Gastrocnemius medialis (tissue), 4 donors: ENCODE data around the gene IKBKG. TPM values are rescaled to one million over a fixed set of nuclear protein-coding genes. Genes with fewer than 3 reads are reported as not detected.
"Not testable (repeated sequence)": the region's sequence is repeated elsewhere in the genome, so short reads cannot be mapped to it uniquely, and the experiment has no call there.

ENCODE experiments used
- ATAC-seq, 2 donors: fragments of 150-250 bp; one replicate each; pipeline ENCODE4 v1.9.1; 2016
- DNase-seq, 2 donors: peaks; one replicate each; pipeline ENCODE4 v3.0.0-alpha.2; 2019
- H3K27ac ChIP-seq, 4 donors: fragments of 200-600 bp; sonication (generic); 1 replicate in 1 of 4; 2 replicates in 3 of 4; pipeline ENCODE4 v1.5.1; 2016 to 2018; ENCODE audit warnings: mild to moderate bottlenecking in 2 of 4, moderate library complexity in 1 of 4
- H3K27me3 ChIP-seq, 3 donors: fragments of 200-600 bp; sonication (generic) in 2 of 3; 1 replicate in 1 of 3; 2 replicates in 2 of 3; pipeline versions ENCODE4 v1.5.1 to v1.6.0; 2016 to 2019; ENCODE audit warnings: mild to moderate bottlenecking in 1 of 3, moderate library complexity in 1 of 3
- H3K36me3 ChIP-seq, 2 donors: fragments of 200-600 bp; sonication (generic) in 1 of 2; one replicate each; pipeline ENCODE4 v1.5.1; 2017 to 2018
- H3K4me1 ChIP-seq, 2 donors: fragments of 200-600 bp; sonication (generic) in 1 of 2; one replicate each; pipeline ENCODE4 v1.5.1; 2016 to 2017; ENCODE audit warnings: mild to moderate bottlenecking in 2 of 2
- H3K4me3 ChIP-seq, 4 donors: fragments of 200-600 bp; sonication (generic) in 3 of 4; 1 replicate in 1 of 4; 2 replicates in 3 of 4; pipeline ENCODE4 v1.5.1; 2016 to 2019; ENCODE audit warnings: mild to moderate bottlenecking in 2 of 4
- H3K9me3 ChIP-seq, 3 donors: fragments of 200-600 bp; sonication (generic) in 2 of 3; 1 replicate in 1 of 3; 2 replicates in 2 of 3; pipeline ENCODE4 v1.5.1; 2016 to 2019
- POLR2A ChIP-seq, 2 donors: fragments of 450-650 bp; IDR thresholded peaks; one replicate each; pipeline ENCODE4 v1.6.1; 2017; ENCODE audit warnings: antibody characterized with exemption in 2 of 2, mild to moderate bottlenecking in 2 of 2, moderate library complexity in 2 of 2
- in situ Hi-C, 4 donors: fragments of 200-750 bp; cut with MboI; loops; one replicate each; pipeline versions ENCODE4 v1.15.0 to v1.8.0; 2017; ENCODE audit warnings: low sequenced_read_pairs in 4 of 4
- intact Hi-C: fragments of 100-400 bp; cut with DNase I; formaldehyde crosslinking; loops from one replicate; pipeline ENCODE4 v1.15.1; 2023; ENCODE audit warnings: low total_unique reads
- total RNA-seq, 4 donors: library from RNA; depleted of rRNA; stranded (reverse); fragments of >200 nt; gene quantifications; one replicate each; pipeline versions ENCODE4 v1.1.0 to v1.2.3, GENCODE V29; 2016
- TF ChIP-seq, protein P1 (sequence below), 5 experiments: fragments of 450-650 bp in 3 of 5; fragments of 200-600 bp in 2 of 5; sonication (generic) in 2 of 5; IDR thresholded peaks in 4 of 5; conservative IDR thresholded peaks in 1 of 5; 1 replicate in 4 of 5; 2 replicates in 1 of 5; pipeline ENCODE4 v1.5.1; 2016 to 2019; ENCODE audit warnings: antibody characterized with exemption in 5 of 5, mild to moderate bottlenecking in 3 of 5, moderate library complexity in 3 of 5

The IKBKG gene
- total RNA-seq, 4 donors from 2014 or later = 8.8 to 17.5 (median 11.6) TPM

DNA sequence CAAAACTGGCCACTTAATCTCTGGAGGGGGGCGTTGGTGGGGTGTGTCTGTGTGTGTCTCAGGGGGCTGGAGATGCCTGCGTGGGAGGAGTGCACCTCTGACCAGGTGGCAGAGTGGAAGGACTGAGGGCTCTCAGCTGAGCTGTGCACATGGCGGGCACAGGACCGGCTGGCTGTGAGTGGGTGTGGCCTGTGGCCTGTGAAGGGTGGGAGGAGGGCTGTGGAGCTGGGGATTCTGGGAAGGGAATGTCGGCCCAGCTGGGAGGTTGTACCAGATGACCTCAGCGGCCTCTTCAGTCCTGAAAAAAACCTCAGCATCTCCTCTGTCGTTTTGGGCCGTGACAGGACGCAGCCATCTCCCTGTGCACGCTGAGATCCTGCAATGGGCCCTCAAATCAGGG lies 14.9 kb downstream of the IKBKG start:
- H3K27ac ChIP-seq, intact Hi-C loops, H3K4me1 ChIP-seq, ATAC-seq, H3K36me3 ChIP-seq, H3K27me3 ChIP-seq, DNase-seq, H3K9me3 ChIP-seq, H3K4me3 ChIP-seq, in situ Hi-C loops: not testable (repeated sequence)

DNA sequence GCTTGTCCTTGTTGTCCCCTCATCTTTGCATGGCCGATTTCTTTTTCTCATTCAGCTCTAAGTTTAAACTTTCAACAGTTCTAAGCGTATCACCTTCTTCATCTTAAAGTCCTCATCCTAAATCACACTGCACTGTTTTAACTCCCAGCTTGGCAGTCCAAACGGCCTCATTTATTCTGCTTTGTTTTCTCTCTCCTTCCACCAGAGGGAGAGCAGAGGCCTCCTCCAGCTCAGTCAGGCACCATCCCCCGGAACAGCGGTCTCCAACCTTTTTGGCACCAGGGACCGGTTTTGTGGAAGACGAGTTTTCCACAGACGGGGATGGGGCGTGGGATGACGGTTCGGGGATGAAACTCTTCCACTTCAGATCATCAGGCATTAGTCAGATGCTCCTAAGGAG lies 22.9 kb downstream of the IKBKG start:
- DNase-seq, H3K36me3 ChIP-seq, H3K27ac ChIP-seq, H3K4me1 ChIP-seq, in situ Hi-C loops, H3K27me3 ChIP-seq, ATAC-seq, intact Hi-C loops, H3K4me3 ChIP-seq, H3K9me3 ChIP-seq: not testable (repeated sequence)

DNA sequence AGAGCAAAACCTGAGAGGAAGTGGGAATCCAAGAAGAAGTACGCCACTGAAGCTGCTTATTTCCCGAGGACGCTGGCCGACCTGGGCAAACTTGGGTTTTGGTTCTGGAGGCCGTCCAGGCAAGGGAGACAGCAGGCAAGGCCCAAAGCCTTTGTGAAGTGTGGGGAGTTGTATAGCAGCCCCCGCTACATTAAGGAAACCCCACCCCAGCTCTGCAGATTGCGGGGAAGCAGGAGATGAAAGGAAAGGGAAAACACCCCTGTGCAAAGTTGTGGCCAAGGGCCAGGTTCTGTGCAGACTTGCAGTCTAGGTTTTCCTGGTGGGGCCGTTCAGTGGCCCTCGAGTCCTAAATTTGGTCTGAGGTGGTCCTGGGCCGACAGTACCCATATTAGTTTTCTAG lies 25.6 kb downstream of the IKBKG start:
- H3K9me3 ChIP-seq, H3K27ac ChIP-seq, DNase-seq, ATAC-seq, H3K4me1 ChIP-seq, in situ Hi-C loops, intact Hi-C loops, H3K4me3 ChIP-seq, H3K27me3 ChIP-seq, H3K36me3 ChIP-seq: not testable (repeated sequence)

DNA sequence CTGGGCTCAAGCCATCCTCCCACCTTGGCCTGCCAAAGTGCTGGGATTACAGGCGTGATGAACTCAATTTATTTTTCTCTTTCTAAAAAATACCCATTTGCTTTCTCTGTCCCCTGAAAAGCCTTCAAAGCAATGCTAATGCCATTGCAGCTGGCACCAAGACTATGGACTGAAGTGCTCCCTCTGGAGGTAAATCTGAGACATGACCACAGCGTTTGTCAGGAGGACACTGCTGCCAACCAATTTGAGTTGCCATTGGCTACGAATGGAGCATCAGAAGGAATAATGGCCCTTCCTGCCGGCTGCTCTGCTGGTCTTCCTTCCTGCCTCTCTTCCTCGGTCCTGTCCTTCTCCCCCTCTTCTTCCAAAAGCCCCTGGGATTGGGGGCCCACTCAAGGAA lies 27.7 kb downstream of the IKBKG start:
- H3K27ac ChIP-seq, H3K36me3 ChIP-seq, H3K4me3 ChIP-seq, intact Hi-C loops, H3K4me1 ChIP-seq, DNase-seq, H3K27me3 ChIP-seq, H3K9me3 ChIP-seq, in situ Hi-C loops, ATAC-seq: not testable (repeated sequence)

DNA sequence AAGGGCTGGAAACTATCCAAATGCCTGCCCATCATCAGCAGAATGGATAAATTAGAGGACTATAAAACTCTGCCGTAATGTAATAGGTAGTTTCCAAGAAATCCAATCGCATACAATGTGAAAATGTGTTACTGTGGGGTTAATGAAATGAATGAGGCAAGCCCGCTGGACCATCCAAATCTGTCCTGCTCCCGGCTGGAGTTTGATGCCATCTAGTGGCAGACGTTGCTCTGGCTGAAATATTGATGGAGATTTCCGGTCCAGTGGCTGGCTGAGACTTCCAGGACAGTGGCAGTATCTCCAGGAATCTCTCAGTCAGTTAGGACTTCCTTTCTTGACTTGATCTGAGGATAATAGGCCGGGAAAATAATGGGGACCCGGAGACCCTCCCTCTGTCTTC lies 35.6 kb downstream of the IKBKG start:
- H3K4me3 ChIP-seq, H3K4me1 ChIP-seq, ATAC-seq, DNase-seq, in situ Hi-C loops, intact Hi-C loops, H3K36me3 ChIP-seq, H3K9me3 ChIP-seq, H3K27me3 ChIP-seq, H3K27ac ChIP-seq: not testable (repeated sequence)

DNA sequence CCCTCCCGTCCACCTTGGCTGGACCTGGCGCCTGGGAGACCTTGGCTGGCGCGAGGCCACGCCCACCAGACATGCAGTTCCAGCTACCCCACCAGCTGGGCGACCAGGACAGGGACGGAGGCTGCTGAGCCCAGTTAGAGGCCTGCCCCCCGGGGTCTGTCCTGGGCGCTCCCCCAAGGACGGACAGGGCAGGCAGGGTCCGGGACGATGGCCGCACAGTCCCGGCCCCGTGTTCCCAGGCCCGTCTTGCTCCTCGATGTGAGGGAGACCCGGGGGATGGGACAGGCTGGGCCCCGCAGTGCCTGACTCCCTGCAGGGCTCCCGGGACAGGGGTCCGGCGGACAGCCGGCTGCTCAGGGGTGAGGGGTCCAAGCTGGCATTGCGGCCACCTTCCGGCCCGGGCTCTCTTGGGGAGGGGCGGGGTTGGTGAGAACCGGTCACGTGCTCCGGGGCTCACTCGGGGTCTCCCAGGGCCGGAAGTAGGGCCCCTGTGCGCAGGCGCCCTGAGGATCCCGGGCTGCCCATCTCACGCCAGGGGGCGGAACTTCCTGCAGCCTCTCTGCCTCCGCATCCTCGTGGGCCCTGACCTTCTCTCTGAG lies 37.3 kb downstream of the IKBKG start, which contains the start of gene CTAG1A:
TSS of gene CTAG1A (plus strand) at position 549 of the 599 bp plus-strand sequence. CDS start 74 bp downstream, outside the sequence.
- H3K4me3 ChIP-seq, H3K27ac ChIP-seq, intact Hi-C loops, H3K9me3 ChIP-seq, H3K27me3 ChIP-seq, DNase-seq, ATAC-seq, H3K36me3 ChIP-seq, H3K4me1 ChIP-seq, in situ Hi-C loops: not testable (repeated sequence)

DNA sequence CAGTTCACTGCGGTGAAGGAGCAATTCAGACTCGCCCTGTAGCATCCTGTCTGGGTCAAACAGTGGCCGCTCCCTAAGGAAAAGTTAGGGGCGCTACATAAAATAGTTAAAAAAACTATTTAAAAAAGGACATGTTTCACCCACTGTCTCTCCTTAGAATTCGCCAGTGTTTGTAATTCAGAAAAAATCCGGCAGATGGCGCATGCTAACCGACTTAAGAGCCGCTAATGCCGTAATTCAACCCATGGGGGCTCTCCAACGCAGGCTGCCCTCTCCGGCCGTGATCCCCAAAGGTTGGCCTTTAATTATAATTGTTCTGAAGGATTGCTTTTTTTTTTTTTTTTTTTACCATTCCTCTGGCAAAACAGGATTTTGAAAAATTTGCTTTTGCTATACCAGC lies 43.0 kb downstream of the IKBKG start:
- H3K9me3 ChIP-seq, DNase-seq, ATAC-seq, intact Hi-C loops, H3K27ac ChIP-seq, H3K4me1 ChIP-seq, H3K36me3 ChIP-seq, H3K4me3 ChIP-seq, H3K27me3 ChIP-seq, in situ Hi-C loops: not testable (repeated sequence)

DNA sequence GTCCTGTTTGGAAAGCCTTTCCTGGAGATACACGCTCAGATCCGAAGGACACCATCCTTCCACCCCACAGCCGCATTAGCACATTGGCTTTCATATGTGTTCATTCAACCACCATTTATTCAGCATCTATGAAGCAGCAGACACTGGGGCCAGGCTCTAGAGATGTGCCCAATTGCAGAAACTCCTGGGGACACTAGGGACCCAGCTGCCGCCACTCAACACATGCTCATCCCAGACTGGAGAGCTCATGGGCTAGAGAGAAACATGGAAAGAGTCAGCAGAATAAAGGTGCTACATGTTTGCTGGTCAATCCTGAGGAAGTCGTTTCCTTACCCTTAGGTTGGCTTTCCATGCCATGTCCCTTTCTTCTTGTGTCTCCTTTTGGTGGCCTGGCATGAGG lies 45.1 kb downstream of the IKBKG start:
- no peak overlapping the region for H3K4me3 ChIP-seq
- no peaks in the 10 kb centered on the region for H3K36me3 ChIP-seq
- in situ Hi-C loops (no loop called here), intact Hi-C loops (no loop called here)
- ATAC-seq = no peak
- no peaks in the 10 kb centered on the region for H3K27me3 ChIP-seq
- no peak for TF ChIP-seq POLR2A (IDR thresholded peaks at IDR 0.05)
- TF ChIP-seq, protein P1, sequence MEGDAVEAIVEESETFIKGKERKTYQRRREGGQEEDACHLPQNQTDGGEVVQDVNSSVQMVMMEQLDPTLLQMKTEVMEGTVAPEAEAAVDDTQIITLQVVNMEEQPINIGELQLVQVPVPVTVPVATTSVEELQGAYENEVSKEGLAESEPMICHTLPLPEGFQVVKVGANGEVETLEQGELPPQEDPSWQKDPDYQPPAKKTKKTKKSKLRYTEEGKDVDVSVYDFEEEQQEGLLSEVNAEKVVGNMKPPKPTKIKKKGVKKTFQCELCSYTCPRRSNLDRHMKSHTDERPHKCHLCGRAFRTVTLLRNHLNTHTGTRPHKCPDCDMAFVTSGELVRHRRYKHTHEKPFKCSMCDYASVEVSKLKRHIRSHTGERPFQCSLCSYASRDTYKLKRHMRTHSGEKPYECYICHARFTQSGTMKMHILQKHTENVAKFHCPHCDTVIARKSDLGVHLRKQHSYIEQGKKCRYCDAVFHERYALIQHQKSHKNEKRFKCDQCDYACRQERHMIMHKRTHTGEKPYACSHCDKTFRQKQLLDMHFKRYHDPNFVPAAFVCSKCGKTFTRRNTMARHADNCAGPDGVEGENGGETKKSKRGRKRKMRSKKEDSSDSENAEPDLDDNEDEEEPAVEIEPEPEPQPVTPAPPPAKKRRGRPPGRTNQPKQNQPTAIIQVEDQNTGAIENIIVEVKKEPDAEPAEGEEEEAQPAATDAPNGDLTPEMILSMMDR (IDR thresholded peaks at IDR 0.05 in 4 of 5, conservative IDR thresholded peaks at IDR 0.05 in 1 of 5) = no peak
- no peaks in the 10 kb centered on the region for H3K4me1 ChIP-seq
- peaks cover 0 to 3% (median 0%) of the 10 kb centered on the region in 3 donors for H3K9me3 ChIP-seq
- no peak for DNase-seq
- H3K27ac ChIP-seq = no peak overlapping the region
